Activated effector memory CD4-positive, alpha-beta T cell treated with anti-CD3 and anti-CD28 coated beads, Interleukin-2, amount 50 U/mL, for 16 hours (primary cell): ENCODE results near the gene OR1L8.
"Not testable (repeated sequence)": the region's sequence is repeated elsewhere in the genome, so short reads cannot be mapped to it uniquely, and the experiment has no call there.

Experiments used
- DNase-seq: peaks from one replicate; pipeline ENCODE4 v3.0.0-alpha.2; 2020

The OR1L8 gene, protein sequence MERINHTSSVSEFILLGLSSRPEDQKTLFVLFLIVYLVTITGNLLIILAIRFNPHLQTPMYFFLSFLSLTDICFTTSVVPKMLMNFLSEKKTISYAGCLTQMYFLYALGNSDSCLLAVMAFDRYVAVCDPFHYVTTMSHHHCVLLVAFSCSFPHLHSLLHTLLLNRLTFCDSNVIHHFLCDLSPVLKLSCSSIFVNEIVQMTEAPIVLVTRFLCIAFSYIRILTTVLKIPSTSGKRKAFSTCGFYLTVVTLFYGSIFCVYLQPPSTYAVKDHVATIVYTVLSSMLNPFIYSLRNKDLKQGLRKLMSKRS

DNA sequence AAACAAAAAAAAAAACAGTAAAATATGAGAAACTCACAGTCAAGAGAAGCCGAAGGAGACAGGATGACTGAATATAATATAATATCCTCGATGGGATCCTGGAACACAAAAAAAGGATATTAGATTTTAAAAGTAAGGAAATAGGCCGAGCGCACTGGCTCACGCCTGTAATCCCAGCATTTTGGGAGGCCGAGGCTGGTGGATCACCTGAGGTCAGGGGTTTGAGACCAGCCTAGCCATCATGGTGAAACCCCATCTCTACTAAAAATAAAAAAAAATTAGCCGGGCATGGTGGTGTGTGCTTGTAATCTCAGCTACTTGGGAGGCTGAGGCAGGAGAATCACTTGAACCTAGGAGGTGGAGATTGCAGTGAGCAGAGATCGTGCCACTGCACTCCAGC, at the start of gene OR1L8:
TSS of gene OR1L8 (minus strand) at position 101 of the 400 bp plus-strand sequence. CDS start 14,907 bp downstream, outside the sequence.
- DNase-seq = not testable (repeated sequence)

DNA sequence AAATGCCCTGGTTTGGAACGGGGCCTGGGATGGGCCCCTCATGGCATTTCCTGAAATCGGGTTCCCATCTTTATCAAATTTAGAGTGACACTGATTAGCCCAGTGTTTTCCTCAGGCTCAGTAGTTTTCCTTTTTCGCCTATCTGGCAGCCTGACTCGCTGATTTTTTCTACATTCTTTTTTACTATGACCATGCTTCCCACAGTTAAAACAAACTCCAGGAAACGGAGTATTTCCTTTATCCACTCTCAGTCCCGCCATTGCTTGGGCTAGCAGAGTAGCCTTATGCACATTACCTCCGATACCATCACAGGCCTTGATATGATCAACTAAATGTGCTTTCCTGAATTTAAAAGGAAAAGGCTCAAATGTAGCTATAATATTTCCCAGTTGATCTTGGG, 36.8 kb upstream of the OR1L8 start:
- no peak for DNase-seq

DNA sequence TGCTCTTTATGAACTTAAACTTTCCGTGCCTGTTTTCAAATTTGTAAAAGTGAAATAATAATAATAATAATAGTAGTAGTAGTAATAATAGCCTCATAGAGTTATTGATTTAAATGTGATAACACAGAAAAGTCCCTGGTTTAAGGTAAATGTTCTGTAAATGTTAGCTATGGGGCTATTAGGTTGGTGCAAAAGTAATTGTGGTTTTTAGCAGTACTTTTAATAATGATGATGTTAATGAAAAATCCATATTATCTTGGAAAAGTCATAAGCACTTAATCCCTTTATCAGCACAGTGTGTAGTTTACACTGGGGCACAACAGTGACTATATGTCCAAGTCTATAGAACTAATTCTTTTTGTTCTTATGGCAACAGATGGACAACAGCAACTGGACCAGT, 31.2 kb upstream of the OR1L8 start, which contains the start of gene OR1Q1:
TSS of gene OR1Q1 (plus strand) at position 377 of the 400 bp plus-strand sequence. CDS start at position 377, 0 bp downstream.
- DNase-seq = no peak

DNA sequence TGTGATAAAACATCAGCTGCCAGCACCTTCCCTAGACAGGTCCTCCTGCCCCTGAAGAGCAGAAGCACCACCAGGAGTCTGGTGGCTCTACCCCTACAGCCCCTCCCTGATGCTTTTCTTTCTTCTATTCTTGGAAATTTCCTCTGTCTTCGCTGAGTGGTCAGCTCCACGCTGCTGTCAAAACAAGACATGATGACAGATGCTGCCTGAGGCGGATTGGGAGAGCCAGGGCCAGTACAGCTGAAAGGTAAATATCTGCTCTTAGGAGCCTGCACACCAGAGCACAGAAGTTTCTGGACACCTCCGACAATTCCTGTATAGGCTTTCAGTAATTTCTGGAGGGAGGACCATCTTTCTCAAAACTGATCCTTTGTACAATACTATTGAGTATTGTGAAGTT, 26.6 kb upstream of the OR1L8 start:
- no peak for DNase-seq

DNA sequence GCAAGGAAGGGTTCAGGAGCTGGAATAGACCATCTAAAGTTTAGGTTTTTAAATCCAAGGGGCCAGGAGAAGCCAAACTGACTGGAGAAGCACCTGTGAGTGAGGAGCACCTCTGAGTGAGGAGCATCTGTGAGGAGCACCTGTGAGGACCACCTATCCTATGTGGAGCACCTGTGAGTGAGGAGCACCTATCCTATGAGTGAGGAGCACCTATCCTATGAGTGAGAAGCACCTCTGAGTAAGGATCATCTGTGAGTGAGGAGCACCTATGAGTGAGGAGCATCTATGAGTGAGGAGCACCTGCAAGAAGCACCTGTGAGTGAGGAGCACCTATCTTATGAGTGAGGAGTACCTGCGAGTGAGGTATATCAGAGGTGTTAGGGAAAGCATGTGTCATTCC, 23.4 kb upstream of the OR1L8 start:
- no peak for DNase-seq

DNA sequence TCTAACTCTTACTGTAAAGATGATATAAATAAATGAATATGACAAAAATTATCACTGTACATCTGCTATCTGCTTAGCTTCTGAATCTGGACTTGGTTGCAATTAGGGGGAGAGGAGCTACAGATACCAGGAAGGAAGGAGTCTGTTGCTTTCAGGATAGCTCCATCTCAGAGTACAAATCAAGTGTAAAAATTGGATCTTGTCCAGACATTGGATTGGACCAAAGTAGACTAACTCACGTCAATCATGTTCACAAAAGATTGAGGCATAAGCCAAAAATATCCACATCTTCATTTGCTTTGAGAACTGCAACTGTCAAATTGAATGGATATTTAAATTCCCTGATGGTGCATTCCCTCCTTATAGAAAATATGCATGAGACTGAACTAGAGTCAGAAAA, 22.5 kb upstream of the OR1L8 start:
- no peak for DNase-seq

DNA sequence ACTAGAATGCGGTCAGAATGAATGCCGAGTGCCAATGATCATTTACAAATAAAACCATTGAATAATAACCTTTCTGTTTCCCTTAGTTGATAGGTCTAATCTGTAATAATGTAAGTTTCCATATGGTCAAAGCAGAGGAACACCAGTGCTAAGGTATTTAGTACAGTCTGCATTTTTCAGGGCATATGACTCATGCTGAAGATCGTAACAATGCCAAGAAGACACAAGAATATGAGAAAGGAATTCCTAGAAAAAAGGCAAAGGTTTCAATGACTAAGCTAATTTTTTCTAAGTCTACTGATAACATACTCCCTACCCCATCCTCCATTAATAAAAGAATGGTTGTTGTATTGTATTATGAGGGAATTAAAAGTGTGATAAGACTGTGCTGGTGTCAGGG, 2.8 kb downstream of the OR1L8 start:
- no peak for DNase-seq

DNA sequence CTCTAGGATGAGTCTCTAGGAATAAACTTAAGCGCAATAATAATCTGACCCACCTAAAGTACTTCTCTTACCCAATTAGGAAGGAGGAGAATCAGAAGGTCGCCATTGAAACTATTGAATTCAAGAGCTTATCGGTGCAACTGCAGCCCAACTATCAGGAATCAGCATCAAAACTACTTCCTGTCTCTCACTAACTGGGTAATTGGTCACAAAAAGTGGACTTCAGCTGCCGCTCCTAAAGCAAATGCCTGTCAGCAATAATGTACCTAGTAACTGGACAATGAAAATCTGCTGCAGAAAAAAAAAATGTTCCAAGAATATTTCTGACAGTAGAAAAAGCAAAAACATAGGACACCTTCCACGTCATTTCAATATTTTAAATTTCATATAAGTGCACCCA, 3.3 kb downstream of the OR1L8 start:
- DNase-seq = no peak

DNA sequence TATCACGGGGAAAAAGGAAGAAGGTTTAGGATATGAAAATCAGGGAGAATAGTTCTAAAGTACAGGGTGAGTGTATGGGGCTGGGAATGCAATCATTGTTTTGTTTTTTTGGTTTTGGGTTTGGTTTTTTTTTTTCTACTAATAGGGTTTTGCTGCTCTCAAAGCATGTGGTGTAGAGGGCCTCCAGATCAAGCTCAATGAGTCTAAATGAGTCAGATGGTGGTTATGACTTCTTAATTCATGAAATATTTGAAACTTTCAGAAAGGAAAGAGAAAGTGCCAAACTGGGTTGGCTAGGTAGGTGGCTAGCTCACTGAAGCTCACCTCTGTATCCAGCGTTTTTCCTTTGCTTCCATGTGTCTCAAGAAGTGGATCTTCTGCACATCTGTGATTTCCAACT, 10.7 kb downstream of the OR1L8 start:
- no peak for DNase-seq

DNA sequence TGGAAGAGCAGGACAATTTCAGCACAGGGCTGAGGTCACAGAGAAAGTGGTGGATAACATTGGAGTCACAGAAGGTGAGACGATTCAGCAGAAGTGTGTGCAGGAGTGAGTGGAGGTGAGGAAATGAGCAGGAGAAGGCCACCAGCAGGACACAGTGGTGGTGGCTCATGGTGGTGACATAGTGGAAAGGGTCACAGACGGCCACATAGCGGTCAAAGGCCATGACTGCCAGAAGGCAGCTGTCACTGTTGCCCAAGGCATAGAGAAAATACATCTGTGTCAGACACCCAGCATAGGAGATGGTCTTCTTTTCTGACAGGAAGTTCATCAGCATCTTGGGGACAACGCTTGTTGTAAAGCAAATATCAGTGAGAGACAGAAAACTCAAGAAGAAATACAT, 15.3 kb downstream of the OR1L8 start:
- DNase-seq = no peak

DNA sequence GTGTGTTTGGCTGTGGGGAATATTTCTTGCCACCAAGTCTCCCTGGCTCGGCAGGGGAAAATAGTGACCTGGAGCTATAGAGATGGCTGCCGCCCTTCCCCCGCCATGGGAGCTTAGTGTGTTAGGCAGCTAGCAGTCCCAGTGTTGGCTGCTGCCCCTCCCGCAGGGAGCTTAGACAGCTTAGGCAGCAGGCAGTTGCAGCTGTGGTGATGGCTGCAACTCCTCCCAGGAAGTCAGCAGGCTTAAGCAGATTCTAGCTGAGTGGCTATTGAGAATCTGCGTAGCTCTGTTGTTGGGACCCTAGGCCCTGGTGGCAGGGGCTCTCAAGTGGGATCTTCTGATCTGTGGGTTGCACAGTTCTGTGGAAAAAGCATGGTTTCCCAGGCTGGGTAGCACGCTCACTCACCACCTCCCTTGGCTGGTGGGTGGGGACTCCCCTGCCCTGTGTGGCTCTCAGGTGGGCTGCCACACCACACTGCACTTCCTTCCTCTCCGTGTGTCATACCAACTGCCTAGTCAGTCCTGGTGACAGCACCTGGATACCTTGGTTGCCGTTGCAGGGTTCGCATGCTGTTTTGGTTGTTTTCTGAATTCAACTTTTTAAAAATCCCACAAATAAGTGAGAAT, 20.9 kb downstream of the OR1L8 start:
- no peak for DNase-seq

DNA sequence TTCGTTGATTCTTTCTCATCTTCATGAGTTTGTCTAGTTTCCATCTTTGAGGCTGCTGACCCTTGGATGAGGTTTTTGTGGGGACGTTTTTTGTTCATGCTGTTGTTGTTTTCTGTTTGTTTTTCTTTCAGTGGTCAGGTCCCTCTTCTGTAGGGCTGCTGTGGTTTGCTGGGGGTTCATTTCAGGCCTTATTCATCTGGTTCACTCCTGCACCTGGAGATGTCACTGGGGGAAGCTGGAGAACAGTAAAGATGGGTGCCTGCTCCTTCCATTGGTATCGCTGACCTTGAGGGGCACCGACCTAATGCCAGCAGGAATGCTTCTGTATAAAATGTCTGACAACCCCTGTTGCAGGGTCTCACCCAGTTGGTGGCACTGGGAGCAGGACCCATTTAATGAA, 21.7 kb downstream of the OR1L8 start:
- DNase-seq = no peak

DNA sequence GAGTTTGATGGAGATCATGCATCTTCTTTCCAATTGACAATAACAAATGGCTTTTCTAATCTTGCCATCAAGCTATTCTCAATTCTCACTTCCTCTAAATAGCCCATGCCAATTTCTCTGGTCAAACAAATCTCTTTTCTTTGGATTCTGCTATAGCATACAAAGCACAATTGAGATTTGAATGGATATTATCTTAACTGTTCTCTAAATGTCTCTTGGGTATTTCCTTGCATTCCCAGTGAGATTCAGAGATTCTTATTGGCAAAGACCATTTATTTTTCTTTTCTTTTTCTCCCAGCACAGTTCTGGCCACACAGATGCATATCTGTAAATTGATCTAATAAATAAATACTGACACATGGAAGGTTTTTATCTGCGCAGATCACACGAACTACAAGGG, 30.4 kb downstream of the OR1L8 start, which contains the start of gene OR1N2:
TSS of gene OR1N2 (plus strand) at position 301 of the 400 bp plus-strand sequence. CDS start 100 bp downstream, outside the sequence.
- DNase-seq = no peak

DNA sequence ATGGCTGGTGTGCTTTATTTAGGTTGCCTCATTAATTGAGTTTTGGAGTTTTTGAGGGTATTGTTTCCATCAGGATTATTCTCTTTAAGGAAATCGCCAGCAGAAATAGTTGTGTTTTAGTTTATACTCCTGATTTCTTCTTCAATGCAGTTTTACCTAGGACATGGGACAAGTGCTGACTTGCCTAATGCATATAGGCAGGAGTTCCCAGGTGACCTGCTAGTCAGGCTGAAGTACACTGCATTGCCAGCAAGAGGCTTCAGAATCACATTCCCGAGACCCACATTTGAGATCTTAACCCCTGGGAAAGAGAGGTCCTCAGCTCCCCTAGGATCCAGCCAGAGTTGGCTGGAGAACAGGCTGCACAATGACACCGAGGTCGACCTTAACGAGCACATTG, 31.8 kb downstream of the OR1L8 start:
- DNase-seq = no peak

DNA sequence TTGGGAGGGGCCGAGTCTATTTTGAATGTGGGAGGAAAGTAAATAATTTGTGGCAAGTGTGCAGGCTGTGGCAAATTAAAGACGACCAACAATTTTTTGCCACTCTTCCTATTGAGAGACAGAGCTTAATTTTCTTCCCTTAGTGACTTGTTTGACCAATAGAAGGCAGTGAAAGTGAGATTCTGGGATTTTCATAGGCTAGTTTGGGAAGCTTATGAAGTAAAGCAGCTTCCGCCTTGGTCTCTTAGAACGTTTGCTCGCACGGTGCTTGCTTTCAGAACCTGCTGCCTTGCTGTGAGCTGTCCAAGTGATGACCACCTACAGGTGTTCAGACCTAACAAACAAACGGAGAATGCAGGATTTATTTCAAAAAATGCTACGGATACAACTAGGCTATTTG, 37.0 kb downstream of the OR1L8 start:
- no peak for DNase-seq

DNA sequence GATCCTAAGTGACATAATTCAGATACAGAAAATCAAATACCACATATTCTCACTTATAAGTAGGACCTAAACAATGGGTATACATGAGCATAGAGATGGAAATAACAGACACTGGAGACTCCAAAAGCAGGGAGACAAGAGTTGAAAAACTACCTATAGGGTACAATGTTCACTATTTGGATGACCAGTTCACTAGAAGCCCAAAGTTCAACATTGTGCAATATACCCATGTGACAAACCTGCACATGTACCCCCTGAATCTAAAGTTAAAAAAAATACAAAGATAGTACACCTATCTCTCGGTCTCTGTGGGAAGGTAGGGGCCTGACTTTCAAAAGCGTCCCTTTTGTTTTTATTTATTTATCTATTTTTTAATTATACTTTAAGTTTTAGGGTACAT, 44.4 kb downstream of the OR1L8 start:
- no peak for DNase-seq

DNA sequence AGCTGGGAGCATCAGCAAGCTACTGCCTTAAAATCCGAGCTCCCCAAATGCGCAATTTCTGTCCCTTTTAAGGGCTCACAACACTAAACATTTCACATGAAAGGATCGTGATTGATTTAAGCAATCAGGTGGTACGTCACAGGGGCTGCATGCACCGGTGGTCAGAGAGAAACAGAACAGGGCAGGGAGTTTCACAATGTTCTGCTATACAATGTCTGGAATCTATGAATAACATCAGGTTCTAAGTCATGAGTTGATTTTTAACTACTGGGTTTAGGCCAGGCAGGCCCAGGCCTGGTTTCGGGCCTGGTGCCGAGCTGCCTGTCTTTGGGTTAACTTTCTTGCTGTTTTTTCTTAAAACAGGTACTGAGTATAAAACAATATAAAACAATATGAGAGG, 46.1 kb downstream of the OR1L8 start:
- DNase-seq = not testable (repeated sequence)

DNA sequence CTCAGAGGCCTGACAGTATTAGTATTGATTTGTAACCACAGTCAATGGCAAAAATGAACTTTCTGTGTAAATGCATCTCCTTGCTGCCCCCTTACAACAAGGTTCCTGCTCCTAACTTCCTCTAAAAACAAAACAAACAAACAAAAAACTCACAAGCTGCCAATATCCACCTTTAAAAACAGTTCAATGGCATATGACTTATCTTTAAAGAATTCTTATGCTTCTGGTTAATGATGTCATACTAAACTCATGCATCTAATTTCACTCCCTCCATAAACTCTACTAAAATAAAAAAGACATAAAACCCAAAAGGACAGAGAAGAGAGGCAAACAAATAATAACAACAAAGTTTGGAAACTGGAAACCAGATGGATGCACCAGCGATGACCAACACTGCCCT, 47.0 kb downstream of the OR1L8 start:
- no peak for DNase-seq

DNA sequence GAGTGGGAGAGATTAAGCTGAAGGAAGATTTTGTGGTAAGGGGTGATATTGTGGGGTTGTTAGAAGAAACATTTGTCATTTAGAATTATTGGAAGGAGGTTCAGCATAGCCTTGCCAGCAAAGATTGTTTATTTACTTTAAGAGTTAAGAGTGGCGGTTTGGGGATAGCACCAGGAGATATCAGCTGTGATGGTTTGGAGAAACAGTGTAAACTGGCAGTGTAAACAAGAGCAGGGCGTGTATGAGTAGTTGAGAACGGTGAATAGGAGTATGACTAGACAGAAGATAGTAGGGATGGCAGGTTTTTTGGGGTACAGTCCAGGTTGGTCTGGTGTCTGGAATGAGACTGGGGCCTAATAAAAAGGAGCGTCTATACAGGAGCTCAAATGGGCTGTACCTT, 52.0 kb downstream of the OR1L8 start:
- DNase-seq = not testable (repeated sequence)

DNA sequence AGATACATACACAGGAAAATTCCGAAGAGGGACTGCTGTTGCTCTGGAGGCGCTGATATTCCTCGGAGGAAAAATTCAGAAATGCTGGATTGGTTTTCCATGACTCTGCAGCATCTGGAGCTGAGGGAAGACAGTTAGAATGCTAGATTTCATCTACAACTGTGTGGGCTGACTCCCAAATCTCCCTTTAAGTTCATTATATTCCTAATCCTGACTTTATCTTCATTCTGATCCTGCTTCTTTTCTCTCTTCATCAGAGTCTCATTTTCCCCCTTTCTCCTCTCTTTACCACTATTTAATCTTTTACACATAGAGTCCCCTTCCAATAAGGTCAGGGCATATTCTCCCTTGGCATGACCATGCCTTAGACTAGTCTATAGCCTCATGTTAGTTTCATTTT, 56.0 kb downstream of the OR1L8 start, which contains the start of gene OR1N1:
TSS of gene OR1N1 (minus strand) at position 101 of the 400 bp plus-strand sequence. CDS start at position 101, 0 bp downstream.
- no peak for DNase-seq

DNA sequence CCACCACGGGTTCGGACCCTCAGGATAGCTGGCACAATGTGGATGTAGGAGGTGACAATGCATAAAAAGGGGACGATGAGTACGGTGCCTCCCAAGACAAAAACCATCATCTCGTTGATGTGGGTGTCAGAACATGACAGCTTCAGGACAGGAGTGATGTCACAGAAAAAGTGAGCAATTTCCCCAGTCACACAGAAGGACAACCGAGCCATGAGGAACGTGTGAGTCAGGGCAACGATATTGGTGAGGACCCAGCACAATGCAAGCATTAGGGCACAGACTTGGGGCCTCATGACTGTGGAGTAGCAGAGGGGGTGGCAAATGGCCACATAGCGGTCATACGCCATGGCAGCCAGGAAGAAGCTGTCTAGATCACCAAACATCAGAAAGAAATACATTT, 56.6 kb downstream of the OR1L8 start:
- no peak for DNase-seq

DNA sequence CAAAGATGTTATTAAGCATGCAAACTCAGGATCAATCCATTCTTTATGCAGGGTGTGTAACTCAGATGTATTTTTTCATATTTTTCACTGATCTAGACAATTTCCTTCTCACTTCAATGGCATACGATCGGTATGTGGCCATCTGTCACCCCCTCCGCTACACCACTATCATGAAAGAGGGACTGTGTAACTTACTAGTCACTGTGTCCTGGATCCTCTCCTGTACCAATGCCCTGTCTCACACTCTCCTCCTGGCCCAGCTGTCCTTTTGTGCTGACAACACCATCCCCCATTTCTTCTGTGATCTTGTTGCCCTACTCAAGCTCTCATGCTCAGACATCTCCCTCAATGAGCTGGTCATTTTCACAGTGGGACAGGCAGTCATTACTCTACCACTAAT, 63.8 kb downstream of the OR1L8 start:
- DNase-seq = no peak

DNA sequence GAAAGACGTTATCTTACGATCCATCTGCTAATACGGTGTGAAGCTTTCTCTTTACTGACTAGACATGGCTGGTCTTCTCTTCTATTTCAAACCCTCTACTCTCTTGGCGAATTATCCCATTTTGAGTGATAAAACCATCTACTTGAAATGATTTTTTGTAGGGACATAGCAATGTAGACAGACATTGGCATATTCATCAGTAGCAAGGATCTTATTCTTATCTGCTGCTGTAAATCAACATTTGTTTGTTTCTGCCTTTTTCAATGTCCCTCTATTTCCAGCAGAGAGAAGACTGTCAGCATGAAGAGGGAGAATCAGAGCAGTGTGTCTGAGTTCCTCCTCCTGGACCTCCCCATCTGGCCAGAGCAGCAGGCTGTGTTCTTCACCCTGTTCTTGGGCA, 64.3 kb downstream of the OR1L8 start, which contains the start of gene OR1J4:
TSS of gene OR1J4 (plus strand) at position 301 of the 400 bp plus-strand sequence. CDS start at position 301, 0 bp downstream.
- DNase-seq = no peak

DNA sequence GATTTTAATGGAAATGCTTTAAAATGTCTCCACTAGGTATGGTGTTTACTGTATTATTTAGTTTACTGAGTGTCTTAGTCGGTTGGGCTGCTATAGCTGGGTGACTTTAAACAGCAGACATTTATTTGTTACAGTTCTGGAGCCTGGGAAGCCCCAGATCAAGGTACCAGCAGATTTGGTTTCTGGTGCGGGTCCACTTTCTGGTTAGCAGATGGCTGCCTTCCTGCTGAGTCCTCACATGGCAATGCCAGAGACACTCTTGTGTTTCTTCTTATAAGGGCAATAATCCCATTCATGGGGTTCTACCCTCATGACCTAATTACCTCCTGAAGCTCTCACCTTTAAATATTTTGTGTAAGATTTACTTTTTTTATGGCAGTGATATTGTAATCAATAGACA, 65.0 kb downstream of the OR1L8 start:
- DNase-seq = no peak
